Measurements from ENCODE around the gene ARHGAP32.
"Not testable (repeated sequence)": the region's sequence is repeated elsewhere in the genome, so short reads cannot be mapped to it uniquely, and the experiment has no call there.

ARHGAP32 gene

GRCh38 chr11:129190087-129190486 is 2.0 kb downstream of the ARHGAP32 start:
- H2AFZ ChIP-seq (ENCODE audit: low read depth, low read length, severe bottlenecking), result no peak overlapping the region
- no peak overlapping the region for H3K9ac ChIP-seq (ENCODE audit: low read length)
- H3K9me3 ChIP-seq (ENCODE audit: insufficient read depth, low read length), result no peaks in the 10 kb centered on the region
- H3K79me2 ChIP-seq (ENCODE audit: insufficient read depth, low read length), result no peaks in the 10 kb centered on the region
- H3K4me3 ChIP-seq (ENCODE audit: insufficient read depth, low read length, poor library complexity, severe bottlenecking), result no peak overlapping the region
- H3F3A ChIP-seq (ENCODE audit: insufficient read depth), result no peaks in the 10 kb centered on the region
- H3K36me3 ChIP-seq (ENCODE audit: low read length), result no peaks in the 10 kb centered on the region
- H3K9me2 ChIP-seq (replicated peaks; ENCODE audit: insufficient read depth, low read length), result no peaks in the 10 kb centered on the region
- H3K27ac ChIP-seq (ENCODE audit: low read depth, low read length), result no peak overlapping the region
- no peaks in the 10 kb centered on the region for H4K20me1 ChIP-seq (ENCODE audit: low read depth, low read length)
- H3K27me3 ChIP-seq (ENCODE audit: low read length), result no peaks in the 10 kb centered on the region
- TF ChIP-seq CTCF (IDR thresholded peaks at IDR 0.05; ENCODE audit: insufficient read depth, low read length, poor library complexity, severe bottlenecking), result no peak
- no peak for TF ChIP-seq EZH2phosphoT487 (conservative IDR thresholded peaks at IDR 0.05; ENCODE audit: low read length)
- H3K4me2 ChIP-seq (ENCODE audit: low read depth, low read length, poor library complexity, severe bottlenecking), result no peak overlapping the region

- H3K27ac ChIP-seq (ENCODE audit: low read depth, low read length), result no peak overlapping the region
- no peaks in the 10 kb centered on the region for H4K20me1 ChIP-seq (ENCODE audit: low read depth, low read length)
- no peaks in the 10 kb centered on the region for H3K79me2 ChIP-seq (ENCODE audit: insufficient read depth, low read length)
- no peaks in the 10 kb centered on the region for H3K36me3 ChIP-seq (ENCODE audit: low read length)
- no peak overlapping the region for H2AFZ ChIP-seq (ENCODE audit: low read depth, low read length, severe bottlenecking)
- TF ChIP-seq CTCF (IDR thresholded peaks at IDR 0.05; ENCODE audit: insufficient read depth, low read length, poor library complexity, severe bottlenecking) (no peak), EZH2phosphoT487 (conservative IDR thresholded peaks at IDR 0.05; ENCODE audit: low read length) (no peak)
- H3K4me3 ChIP-seq (ENCODE audit: insufficient read depth, low read length, poor library complexity, severe bottlenecking), result no peak overlapping the region
- H3K27me3 ChIP-seq (ENCODE audit: low read length), result no peaks in the 10 kb centered on the region
- H3K9ac ChIP-seq (ENCODE audit: low read length), result no peak overlapping the region
- H3F3A ChIP-seq (ENCODE audit: insufficient read depth), result no peaks in the 10 kb centered on the region
- no peaks in the 10 kb centered on the region for H3K9me3 ChIP-seq (ENCODE audit: insufficient read depth, low read length)
- no peaks in the 10 kb centered on the region for H3K9me2 ChIP-seq (replicated peaks; ENCODE audit: insufficient read depth, low read length)
- no peak overlapping the region for H3K4me2 ChIP-seq (ENCODE audit: low read depth, low read length, poor library complexity, severe bottlenecking)
Measured at GRCh38 chr11:129189646-129190045, 2.5 kb downstream of the ARHGAP32 start.

- not testable (repeated sequence) for H3F3A ChIP-seq (ENCODE audit: insufficient read depth); H3K9ac ChIP-seq (ENCODE audit: low read length); H3K4me2 ChIP-seq (ENCODE audit: low read depth, low read length, poor library complexity, severe bottlenecking); H3K4me3 ChIP-seq (ENCODE audit: insufficient read depth, low read length, poor library complexity, severe bottlenecking); H3K9me2 ChIP-seq (replicated peaks; ENCODE audit: insufficient read depth, low read length); H3K79me2 ChIP-seq (ENCODE audit: insufficient read depth, low read length); H2AFZ ChIP-seq (ENCODE audit: low read depth, low read length, severe bottlenecking); H3K36me3 ChIP-seq (ENCODE audit: low read length); H3K27ac ChIP-seq (ENCODE audit: low read depth, low read length); H3K27me3 ChIP-seq (ENCODE audit: low read length); H4K20me1 ChIP-seq (ENCODE audit: low read depth, low read length); H3K9me3 ChIP-seq (ENCODE audit: insufficient read depth, low read length)
Measured at GRCh38 chr11:129185082-129185481, 7.0 kb downstream of the ARHGAP32 start.

GRCh38 chr11:129184581-129184980 is 7.5 kb downstream of the ARHGAP32 start:
- Histone ChIP-seq H2AFZ (ENCODE audit: low read depth, low read length, severe bottlenecking) (no peak overlapping the region), H3K79me2 (ENCODE audit: insufficient read depth, low read length) (no peaks in the 10 kb centered on the region), H3F3A (ENCODE audit: insufficient read depth) (no peaks in the 10 kb centered on the region), H3K4me3 (ENCODE audit: insufficient read depth, low read length, poor library complexity, severe bottlenecking) (no peak overlapping the region), H3K4me2 (ENCODE audit: low read depth, low read length, poor library complexity, severe bottlenecking) (no peak overlapping the region), H4K20me1 (ENCODE audit: low read depth, low read length) (no peaks in the 10 kb centered on the region), H3K9me3 (ENCODE audit: insufficient read depth, low read length) (no peaks in the 10 kb centered on the region), H3K9me2 (replicated peaks; ENCODE audit: insufficient read depth, low read length) (no peaks in the 10 kb centered on the region), H3K27ac (ENCODE audit: low read depth, low read length) (no peak overlapping the region), H3K27me3 (ENCODE audit: low read length) (no peaks in the 10 kb centered on the region), H3K9ac (ENCODE audit: low read length) (no peak overlapping the region), H3K36me3 (ENCODE audit: low read length) (no peaks in the 10 kb centered on the region)
- TF ChIP-seq EZH2phosphoT487 (conservative IDR thresholded peaks at IDR 0.05; ENCODE audit: low read length) (no peak), CTCF (IDR thresholded peaks at IDR 0.05; ENCODE audit: insufficient read depth, low read length, poor library complexity, severe bottlenecking) (no peak)
